CD4-positive, CD25-positive, alpha-beta regulatory T cell (primary cell): ENCODE data around the gene BSN. TPM values are rescaled to one million over a fixed set of nuclear protein-coding genes. Genes with fewer than 3 reads are reported as not detected.

ENCODE experiments used
- ATAC-seq, 2 donors: fragments of 150-1000 bp; cut with Tn5 transposase; one replicate each; pipeline ENCODE4 v1.10.0; 2021; ENCODE audit warnings: low read depth in 2 of 2, moderate number of reproducible peaks in 2 of 2, moderate library complexity in 1 of 2
- DNase-seq, 3 donors: peaks; one replicate each; pipeline versions ENCODE4 v3.0.0 to v3.0.0-alpha.2; 2012 to 2022; ENCODE audit warnings: mixed read lengths in 1 of 3
- H3K27ac ChIP-seq: one replicate; pipeline ENCODE4 v1.7.0; 2013; ENCODE audit warnings: mild to moderate bottlenecking, low read length; ENCODE audit not compliant: insufficient read depth, poor library complexity, severe bottlenecking
- H3K27me3 ChIP-seq: one replicate; pipeline ENCODE4 v1.7.0; 2013; ENCODE audit warnings: low read length; ENCODE audit not compliant: control insufficient read depth, insufficient read depth
- H3K36me3 ChIP-seq: one replicate; pipeline ENCODE4 v1.7.0; 2013; ENCODE audit warnings: mild to moderate bottlenecking, low read length, moderate library complexity; ENCODE audit not compliant: control insufficient read depth, insufficient read depth
- H3K4me1 ChIP-seq: 2 replicates; pipeline ENCODE4 v1.7.0; 2013; ENCODE audit warnings: mild to moderate bottlenecking, low read length; ENCODE audit not compliant: insufficient read depth, control insufficient read depth, poor library complexity, severe bottlenecking
- H3K4me3 ChIP-seq: one replicate; pipeline ENCODE4 v1.7.0; 2013; ENCODE audit warnings: low read depth, mild to moderate bottlenecking, low read length, moderate library complexity
- H3K9me3 ChIP-seq, 2 experiments: 1 replicate in 1 of 2; 2 replicates in 1 of 2; pipeline ENCODE4 v1.7.0; 2013; ENCODE audit warnings: low read length in 2 of 2, mild to moderate bottlenecking in 1 of 2, moderate library complexity in 1 of 2; ENCODE audit not compliant: control insufficient read depth in 2 of 2
- H3K27ac Mint-ChIP-seq, 3 donors: one replicate each; pipeline ENCODE4 v1.8.0; 2020 to 2022; ENCODE audit warnings: mild to moderate bottlenecking in 3 of 3, mixed read lengths in 3 of 3, moderate library complexity in 2 of 3
- H3K27me3 Mint-ChIP-seq: one replicate; pipeline ENCODE4 v1.8.0; 2022; ENCODE audit warnings: mild to moderate bottlenecking, mixed read lengths
- H3K36me3 Mint-ChIP-seq: one replicate; pipeline ENCODE4 v1.8.0; 2020; ENCODE audit warnings: mixed read lengths
- H3K4me1 Mint-ChIP-seq, 4 donors: one replicate each; pipeline ENCODE4 v1.8.0; 2020 to 2022; ENCODE audit warnings: mixed read lengths in 4 of 4, mild to moderate bottlenecking in 1 of 4
- H3K4me3 Mint-ChIP-seq, 4 donors: one replicate each; pipeline ENCODE4 v1.8.0; 2020 to 2022; ENCODE audit warnings: mild to moderate bottlenecking in 4 of 4, mixed read lengths in 4 of 4, moderate library complexity in 3 of 4
- H3K9me3 Mint-ChIP-seq, 7 donors: one replicate each; pipeline ENCODE4 v1.8.0; 2020 to 2022; ENCODE audit warnings: mixed read lengths in 7 of 7, mild to moderate bottlenecking in 3 of 7, moderate library complexity in 2 of 7
- polyA plus RNA-seq, 4 donors: library from polyadenylated mRNA; unstranded; fragments of 300-500 nt; fragmentation: Illumina TruSeq; gene quantifications; one replicate each; pipeline ENCODE4 v1.2.3, GENCODE V29; 2021
- total RNA-seq: library from RNA; stranded (reverse); gene quantifications from one replicate; pipeline ENCODE4 v1.2.3, GENCODE V29; 2022

BSN gene
- total and polyA plus RNA-seq, 5 donors from 2014 or later: 0.12 TPM; not detected in 4

GRCh38 chr3:49607105-49607591 is 52.9 kb downstream of the BSN start:
- no peak overlapping the region for H3K27ac ChIP-seq
- ATAC-seq (no peak), DNase-seq (no peak)
- Mint-ChIP-seq H3K36me3 (no peaks in the 10 kb centered on the region), H3K9me3 (no peaks in the 10 kb centered on the region), H3K27me3 (no peaks in the 10 kb centered on the region), H3K4me1 (peaks cover 13 to 18% (median 15%) of the 10 kb centered on the region in 4 donors), H3K27ac (no peak overlapping the region), H3K4me3 (no peak overlapping the region)
- no peaks in the 10 kb centered on the region for H3K9me3 ChIP-seq
- H3K4me3 ChIP-seq: no peak overlapping the region
- H3K4me1 ChIP-seq: peaks cover 11% of the 10 kb centered on the region
- H3K36me3 ChIP-seq: no peaks in the 10 kb centered on the region
- no peaks in the 10 kb centered on the region for H3K27me3 ChIP-seq

- Mint-ChIP-seq H3K36me3 (no peaks in the 10 kb centered on the region), H3K4me1 (peaks cover 11 to 16% (median 13%) of the 10 kb centered on the region in 4 donors), H3K9me3 (peaks cover 0 to 5% (median 0%) of the 10 kb centered on the region in 7 donors), H3K27ac (no peak overlapping the region), H3K4me3 (no peak overlapping the region), H3K27me3 (no peaks in the 10 kb centered on the region)
- H3K4me3 ChIP-seq: no peak overlapping the region
- H3K36me3 ChIP-seq: no peaks in the 10 kb centered on the region
- H3K9me3 ChIP-seq: no peaks in the 10 kb centered on the region
- ATAC-seq: no peak
- peaks cover 9% of the 10 kb centered on the region for H3K4me1 ChIP-seq
- no peak overlapping the region for H3K27ac ChIP-seq
- no peak for DNase-seq
- no peaks in the 10 kb centered on the region for H3K27me3 ChIP-seq
Measured at GRCh38 chr3:49607796-49608195, 53.5 kb downstream of the BSN start.

- no peaks in the 10 kb centered on the region for H3K27me3 ChIP-seq
- Mint-ChIP-seq H3K9me3 (peaks cover 0 to 5% (median 0%) of the 10 kb centered on the region in 7 donors), H3K27ac (no peak overlapping the region), H3K4me1 (peaks cover 0 to under 1% (median under 1%) of the 10 kb centered on the region in 4 donors), H3K27me3 (no peaks in the 10 kb centered on the region), H3K4me3 (no peak overlapping the region), H3K36me3 (no peaks in the 10 kb centered on the region)
- no peaks in the 10 kb centered on the region for H3K36me3 ChIP-seq
- DNase-seq (no peak), ATAC-seq (no peak)
- no peak overlapping the region for H3K27ac ChIP-seq
- no peak overlapping the region for H3K4me3 ChIP-seq
- H3K4me1 ChIP-seq: no peaks in the 10 kb centered on the region
- no peaks in the 10 kb centered on the region for H3K9me3 ChIP-seq
Measured at GRCh38 chr3:49609314-49609713, 55.0 kb downstream of the BSN start.

GRCh38 chr3:49609815-49610214 is 55.5 kb downstream of the BSN start:
- Histone ChIP-seq H3K36me3 (no peaks in the 10 kb centered on the region), H3K4me3 (no peak overlapping the region), H3K4me1 (no peaks in the 10 kb centered on the region), H3K27me3 (no peaks in the 10 kb centered on the region), H3K27ac (no peak overlapping the region), H3K9me3 (no peaks in the 10 kb centered on the region)
- Mint-ChIP-seq H3K4me3 (no peak overlapping the region), H3K36me3 (no peaks in the 10 kb centered on the region), H3K27ac (no peak overlapping the region), H3K4me1 (no peaks in the 10 kb centered on the region), H3K27me3 (no peaks in the 10 kb centered on the region), H3K9me3 (peaks cover 0 to 5% (median 0%) of the 10 kb centered on the region in 7 donors)
- no peak for ATAC-seq
- no peak for DNase-seq

GRCh38 chr3:49610666-49611280 is 56.5 kb downstream of the BSN start:
- Histone ChIP-seq H3K27me3 (no peaks in the 10 kb centered on the region), H3K27ac (no peak overlapping the region), H3K4me3 (no peak overlapping the region), H3K36me3 (no peaks in the 10 kb centered on the region), H3K9me3 (no peaks in the 10 kb centered on the region), H3K4me1 (no peaks in the 10 kb centered on the region)
- no peaks in the 10 kb centered on the region for H3K36me3 Mint-ChIP-seq
- DNase-seq (no peak), ATAC-seq (no peak)
- H3K27ac Mint-ChIP-seq: no peak overlapping the region
- peaks cover 2% of the 10 kb centered on the region for H3K27me3 Mint-ChIP-seq
- H3K9me3 Mint-ChIP-seq: peaks cover 0 to 5% (median 0%) of the 10 kb centered on the region in 7 donors
- H3K4me1 Mint-ChIP-seq: no peaks in the 10 kb centered on the region
- H3K4me3 Mint-ChIP-seq: no peak overlapping the region

- Mint-ChIP-seq H3K4me1 (no peaks in the 10 kb centered on the region), H3K36me3 (no peaks in the 10 kb centered on the region), H3K4me3 (no peak overlapping the region), H3K27ac (no peak overlapping the region), H3K9me3 (peaks cover 0 to 5% (median 0%) of the 10 kb centered on the region in 7 donors), H3K27me3 (peaks cover 6% of the 10 kb centered on the region)
- no peak overlapping the region for H3K4me3 ChIP-seq
- no peak for DNase-seq
- no peak for ATAC-seq
- H3K9me3 ChIP-seq: no peaks in the 10 kb centered on the region
- H3K36me3 ChIP-seq: no peaks in the 10 kb centered on the region
- no peaks in the 10 kb centered on the region for H3K27me3 ChIP-seq
- H3K27ac ChIP-seq: no peak overlapping the region
- H3K4me1 ChIP-seq: no peaks in the 10 kb centered on the region
Measured at GRCh38 chr3:49611291-49611690, 57.0 kb downstream of the BSN start.

GRCh38 chr3:49611719-49612118 is 57.4 kb downstream of the BSN start:
- Mint-ChIP-seq H3K36me3 (no peaks in the 10 kb centered on the region), H3K27ac (no peak overlapping the region), H3K4me3 (no peak overlapping the region), H3K27me3 (peaks cover 6% of the 10 kb centered on the region), H3K4me1 (no peaks in the 10 kb centered on the region), H3K9me3 (peaks cover 0 to 5% (median 0%) of the 10 kb centered on the region in 7 donors)
- Histone ChIP-seq H3K4me1 (no peaks in the 10 kb centered on the region), H3K4me3 (no peak overlapping the region), H3K27me3 (no peaks in the 10 kb centered on the region), H3K36me3 (no peaks in the 10 kb centered on the region), H3K27ac (no peak overlapping the region), H3K9me3 (no peaks in the 10 kb centered on the region)
- ATAC-seq (no peak), DNase-seq (no peak)

- DNase-seq (no peak), ATAC-seq (no peak)
- H3K9me3 Mint-ChIP-seq: peaks cover 0 to 5% (median 0%) of the 10 kb centered on the region in 7 donors
- no peaks in the 10 kb centered on the region for H3K36me3 Mint-ChIP-seq
- no peaks in the 10 kb centered on the region for H3K27me3 ChIP-seq
- H3K36me3 ChIP-seq: no peaks in the 10 kb centered on the region
- no peak overlapping the region for H3K4me3 Mint-ChIP-seq
- no peak overlapping the region for H3K27ac ChIP-seq
- no peaks in the 10 kb centered on the region for H3K4me1 ChIP-seq
- peaks cover 6% of the 10 kb centered on the region for H3K27me3 Mint-ChIP-seq
- H3K4me1 Mint-ChIP-seq: no peaks in the 10 kb centered on the region
- H3K4me3 ChIP-seq: no peak overlapping the region
- no peak overlapping the region for H3K27ac Mint-ChIP-seq
- no peaks in the 10 kb centered on the region for H3K9me3 ChIP-seq
Measured at GRCh38 chr3:49614936-49615335, 60.7 kb downstream of the BSN start.
